Keratinocyte (primary cell): ENCODE data around the gene TNFAIP3. TPM values are rescaled to one million over a fixed set of nuclear protein-coding genes. Genes with fewer than 3 reads are reported as not detected.
"Not testable (repeated sequence)": the region's sequence is repeated elsewhere in the genome, so short reads cannot be mapped to it uniquely, and the experiment has no call there.

Experiments used
- DNase-seq: peaks from one replicate; pipeline ENCODE4 v3.0.0-alpha.2; 2011; ENCODE audit warnings: low read depth, missing footprints, low spot score
- FAIRE-seq: peaks from 2 replicates; lab custom pipeline; 2011; peaks lifted over from hg19 to GRCh38; lab: Jason Lieb, UNC
- H2AFZ ChIP-seq: 2 replicates; pipeline ENCODE4 v1.6.0; 2012; ENCODE audit warnings: low read length, control low read depth, inconsistent platforms; ENCODE audit not compliant: control insufficient read depth
- H3K27ac ChIP-seq: 2 replicates; pipeline ENCODE4 v1.5.1; 2011; ENCODE audit warnings: low read length; ENCODE audit not compliant: control insufficient read depth, insufficient read depth
- H3K27me3 ChIP-seq: 3 replicates; pipeline ENCODE4 v1.6.0; 2011; ENCODE audit warnings: low read length; ENCODE audit not compliant: control insufficient read depth, insufficient read depth; ENCODE audit errors: extremely low read depth
- H3K36me3 ChIP-seq, 2 experiments: 2 replicates in 1 of 2; 3 replicates in 1 of 2; pipeline ENCODE4 v1.5.1; 2011; ENCODE audit warnings: low read length in 2 of 2, mild to moderate bottlenecking in 1 of 2; ENCODE audit not compliant: control insufficient read depth in 2 of 2, insufficient read depth in 2 of 2; ENCODE audit errors: extremely low read depth in 1 of 2
- H3K4me1 ChIP-seq: 3 replicates; pipeline ENCODE4 v1.5.1; 2011; ENCODE audit warnings: low read length; ENCODE audit not compliant: control insufficient read depth, insufficient read depth; ENCODE audit errors: extremely low read depth
- H3K4me2 ChIP-seq: 3 replicates; pipeline ENCODE4 v1.6.0; 2011; ENCODE audit warnings: low read depth, low read length; ENCODE audit not compliant: control insufficient read depth, insufficient read depth; ENCODE audit errors: extremely low read depth
- H3K4me3 ChIP-seq, 3 experiments: fragments of 200-600 bp in 1 of 3; sonication (generic) in 1 of 3; 2 replicates in 2 of 3; 3 replicates in 1 of 3; pipeline ENCODE4 v1.5.1; 2011 to 2016; ENCODE audit warnings: low read length in 3 of 3, mild to moderate bottlenecking in 3 of 3, control low read depth in 2 of 3, inconsistent platforms in 1 of 3, low read depth in 1 of 3, mixed read lengths in 1 of 3, mixed run types in 1 of 3, moderate library complexity in 1 of 3; ENCODE audit not compliant: control insufficient read depth in 2 of 3, insufficient read depth in 2 of 3; ENCODE audit errors: extremely low read depth in 1 of 3
- H3K79me2 ChIP-seq: 2 replicates; pipeline ENCODE4 v1.6.0; 2012; ENCODE audit warnings: low read length; ENCODE audit not compliant: control insufficient read depth, insufficient read depth
- H3K9ac ChIP-seq: 3 replicates; pipeline ENCODE4 v1.6.0; 2011; ENCODE audit warnings: low read length; ENCODE audit not compliant: control insufficient read depth, insufficient read depth; ENCODE audit errors: extremely low read depth
- H3K9me1 ChIP-seq: 3 replicates; pipeline ENCODE4 v1.6.0; 2011; ENCODE audit warnings: low read length; ENCODE audit not compliant: control insufficient read depth, insufficient read depth; ENCODE audit errors: extremely low read depth
- H3K9me3 ChIP-seq: 2 replicates; pipeline ENCODE4 v1.5.1; 2012; ENCODE audit warnings: low read depth, low read length; ENCODE audit not compliant: control insufficient read depth
- H4K20me1 ChIP-seq: 3 replicates; pipeline ENCODE4 v1.6.0; 2011; ENCODE audit warnings: low read length; ENCODE audit not compliant: control insufficient read depth, insufficient read depth; ENCODE audit errors: extremely low read depth
- EZH2 ChIP-seq: IDR thresholded peaks from one replicate; pipeline ENCODE4 v1.6.1; 2012; ENCODE audit warnings: inconsistent platforms, mild to moderate bottlenecking, low read length, moderate library complexity
- dilution Hi-C: fragments of 300-500 bp; cut with MboI; formaldehyde crosslinking; loops from one replicate; pipeline ENCODE4 v1.7.0; 2020; ENCODE audit warnings: low sequenced_read_pairs; ENCODE audit not compliant: extremely low pct_ligation_motif_present
- polyA plus RNA-seq, 5 experiments: library from polyadenylated mRNA; depleted of rRNA in 3 of 5; stranded (reverse) in 3 of 5; stranded (forward) in 1 of 5; unstranded in 1 of 5; fragments of >200 nt; gene quantifications; 1 replicate in 1 of 5; 2 replicates in 3 of 5; 3 replicates in 1 of 5; pipeline versions ENCODE4 v1.2.1 to v1.2.3, GENCODE V29; 2011 to 2012; ENCODE audit warnings: missing spikeins in 2 of 5, low read depth in 1 of 5, low replicate concordance in 1 of 5

TNFAIP3 gene
- polyA plus RNA-seq, 1 donor (not counting 4 experiments of a cell fraction or from before 2014, with no cell fraction given) = 141 TPM

GRCh38 chr6:137843211-137843610 lies 23.8 kb upstream of the TNFAIP3 start:
- no peak overlapping the region for H2AFZ ChIP-seq
- no peak for FAIRE-seq
- H3K9me3 ChIP-seq = no peaks in the 10 kb centered on the region
- no peak overlapping the region for H3K9ac ChIP-seq
- dilution Hi-C loops = no loop called here
- H4K20me1 ChIP-seq = no peaks in the 10 kb centered on the region
- no peak overlapping the region for H3K4me2 ChIP-seq
- H3K27ac ChIP-seq = no peak overlapping the region
- H3K4me3 ChIP-seq = no peak overlapping the region
- H3K4me1 ChIP-seq = no peaks in the 10 kb centered on the region
- no peaks in the 10 kb centered on the region for H3K27me3 ChIP-seq
- DNase-seq = no peak
- no peaks in the 10 kb centered on the region for H3K79me2 ChIP-seq
- no peak for TF ChIP-seq EZH2
- H3K9me1 ChIP-seq = no peaks in the 10 kb centered on the region
- no peaks in the 10 kb centered on the region for H3K36me3 ChIP-seq

- H3K4me3 ChIP-seq, H3K36me3 ChIP-seq, FAIRE-seq, H2AFZ ChIP-seq, H3K79me2 ChIP-seq, H4K20me1 ChIP-seq, H3K9ac ChIP-seq, H3K9me1 ChIP-seq, DNase-seq, H3K4me2 ChIP-seq, H3K9me3 ChIP-seq, H3K27ac ChIP-seq, H3K27me3 ChIP-seq, H3K4me1 ChIP-seq, dilution Hi-C loops: not testable (repeated sequence)
Measured at GRCh38 chr6:137844327-137844726, 22.7 kb upstream of the TNFAIP3 start.

GRCh38 chr6:137844773-137845172 lies 22.3 kb upstream of the TNFAIP3 start:
- H3K9ac ChIP-seq, FAIRE-seq, H3K9me3 ChIP-seq, DNase-seq, H3K9me1 ChIP-seq, H3K27me3 ChIP-seq, H4K20me1 ChIP-seq, H3K27ac ChIP-seq, H3K79me2 ChIP-seq, H3K36me3 ChIP-seq, H3K4me2 ChIP-seq, dilution Hi-C loops, H3K4me1 ChIP-seq, H2AFZ ChIP-seq, H3K4me3 ChIP-seq: not testable (repeated sequence)
